LHCN-M2 (cell line): Measurements from ENCODE around the gene KCNAB2. TPM values are rescaled to one million over a fixed set of nuclear protein-coding genes. Genes with fewer than 3 reads are reported as not detected.

Experiments
- DNase-seq: peaks from one replicate; pipeline ENCODE4 v3.0.0-alpha.2; 2012; ENCODE audit warnings: low read depth
- total RNA-seq: library from RNA; depleted of rRNA; stranded (reverse); fragments of >200 nt; gene quantifications from 2 replicates; pipeline ENCODE4 v1.2.3, GENCODE V29; 2014

Gene KCNAB2
- total RNA-seq, 1 experiment from 2014 or later: 1.0 TPM

GRCh38 chr1:6030132-6030531 lies 15.6 kb upstream of the KCNAB2 start:
- DNase-seq: no peak

GRCh38 chr1:6030547-6031261 lies 15.0 kb upstream of the KCNAB2 start:
- DNase-seq: no peak

- DNase-seq: no peak
Measured at GRCh38 chr1:6033124-6033523, 12.6 kb upstream of the KCNAB2 start.

DNA sequence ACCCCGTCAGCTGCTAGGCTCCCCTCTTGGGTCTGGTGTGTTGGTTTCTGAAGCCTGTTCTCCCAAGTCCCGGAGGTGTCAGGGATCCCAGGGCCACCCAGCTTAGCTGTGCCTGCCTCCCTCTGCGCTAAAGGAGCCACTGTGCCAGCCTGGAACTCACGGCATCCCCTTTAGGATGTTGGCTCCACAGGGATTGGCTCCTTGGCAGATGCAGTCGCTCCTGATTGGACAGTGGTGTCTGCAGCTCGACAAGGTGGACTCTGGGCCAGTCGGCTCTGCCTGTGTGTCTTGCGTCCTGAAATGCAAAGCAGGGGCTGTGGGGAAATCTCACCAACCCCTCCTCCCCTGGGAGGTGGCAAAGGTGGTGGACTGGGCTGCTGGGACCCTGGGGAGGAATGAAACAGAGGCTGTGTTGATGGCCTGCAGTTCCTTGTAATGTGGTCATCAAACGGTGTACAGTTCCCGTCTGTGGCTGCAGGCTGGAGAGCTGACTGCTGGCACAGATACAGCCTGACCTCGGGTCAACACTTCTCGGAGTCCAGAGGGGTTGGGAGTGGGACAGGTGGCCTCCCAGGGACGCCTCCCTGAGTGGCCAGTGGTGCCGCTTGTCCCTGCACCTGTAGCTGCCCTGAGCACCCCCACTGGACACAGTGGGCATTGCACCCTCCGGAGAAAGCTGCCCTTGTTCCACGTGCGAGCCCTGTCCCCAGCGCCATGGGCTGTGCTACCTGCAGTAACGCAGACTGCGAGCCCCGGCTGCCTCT lies 11.5 kb upstream of the KCNAB2 start:
- DNase-seq: peak; percentile 14

GRCh38 chr1:6034750-6035096 lies 11.0 kb upstream of the KCNAB2 start:
- DNase-seq: no peak

GRCh38 chr1:6035303-6035702 lies 10.4 kb upstream of the KCNAB2 start:
- DNase-seq: no peak

DNA sequence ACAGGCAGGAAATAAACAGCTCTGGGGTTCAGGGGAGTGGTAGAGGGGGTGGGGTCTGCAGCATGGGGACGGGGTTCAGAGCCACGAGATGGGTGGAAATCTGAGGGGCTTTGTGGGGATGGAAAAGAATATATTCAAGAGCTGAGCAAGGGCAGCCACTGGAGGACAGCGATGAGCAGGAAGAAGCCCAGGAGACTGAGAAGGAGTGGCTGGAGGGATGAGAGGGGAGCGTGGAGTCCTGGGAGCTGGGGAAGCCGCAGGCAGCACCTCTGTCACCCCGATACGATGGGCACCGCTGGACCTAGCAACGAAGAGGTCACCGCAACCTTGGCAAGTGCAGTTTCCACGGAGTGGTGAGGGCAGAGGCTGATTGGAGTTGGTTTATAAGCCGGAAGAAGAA lies 10.0 kb upstream of the KCNAB2 start:
- DNase-seq: no peak

DNA sequence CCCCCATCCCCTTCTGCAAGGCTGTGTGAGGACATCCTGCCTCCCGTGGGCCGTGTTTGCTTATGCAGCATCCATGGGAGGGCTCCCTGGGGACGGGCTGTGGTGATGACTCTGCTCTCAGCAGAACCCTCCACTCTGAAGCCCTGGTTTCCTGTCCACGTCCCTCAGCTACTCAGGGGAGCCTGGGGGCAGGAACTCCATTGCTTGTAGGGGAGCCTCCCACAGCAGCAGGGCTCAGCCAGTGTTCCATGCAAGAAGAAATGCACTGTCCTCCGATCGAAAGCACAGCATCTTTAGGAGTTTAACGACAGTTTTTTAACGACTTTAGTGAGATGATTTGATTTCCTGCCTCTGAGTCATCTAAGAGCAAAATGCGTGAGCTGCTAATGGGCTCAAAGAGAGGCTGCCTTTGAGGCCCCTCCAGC lies 8.3 kb upstream of the KCNAB2 start:
- DNase-seq: peak; percentile 75

- DNase-seq: no peak
Measured at GRCh38 chr1:6038603-6039002, 7.1 kb upstream of the KCNAB2 start.

GRCh38 chr1:6039031-6039430 lies 6.7 kb upstream of the KCNAB2 start:
- no peak for DNase-seq

DNA sequence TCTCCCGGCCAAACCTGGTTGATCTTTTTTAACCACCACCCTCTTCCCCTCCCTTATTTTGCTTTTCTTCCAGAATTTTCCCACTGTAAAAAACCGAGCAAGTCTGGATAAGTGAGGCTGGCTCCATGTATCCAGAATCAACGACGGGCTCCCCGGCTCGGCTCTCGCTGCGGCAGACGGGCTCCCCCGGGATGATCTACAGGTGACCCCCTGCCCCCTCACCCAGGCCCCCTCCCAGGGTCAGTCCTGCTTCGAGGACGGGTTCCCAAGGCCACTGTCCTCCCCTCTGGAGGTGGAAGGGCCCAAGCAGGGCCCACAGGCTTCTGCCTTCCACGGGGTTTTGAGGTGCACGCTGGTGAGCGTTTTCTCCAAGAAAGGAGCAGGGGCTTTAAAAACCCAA lies 5.2 kb upstream of the KCNAB2 start:
- DNase-seq: no peak

DNA sequence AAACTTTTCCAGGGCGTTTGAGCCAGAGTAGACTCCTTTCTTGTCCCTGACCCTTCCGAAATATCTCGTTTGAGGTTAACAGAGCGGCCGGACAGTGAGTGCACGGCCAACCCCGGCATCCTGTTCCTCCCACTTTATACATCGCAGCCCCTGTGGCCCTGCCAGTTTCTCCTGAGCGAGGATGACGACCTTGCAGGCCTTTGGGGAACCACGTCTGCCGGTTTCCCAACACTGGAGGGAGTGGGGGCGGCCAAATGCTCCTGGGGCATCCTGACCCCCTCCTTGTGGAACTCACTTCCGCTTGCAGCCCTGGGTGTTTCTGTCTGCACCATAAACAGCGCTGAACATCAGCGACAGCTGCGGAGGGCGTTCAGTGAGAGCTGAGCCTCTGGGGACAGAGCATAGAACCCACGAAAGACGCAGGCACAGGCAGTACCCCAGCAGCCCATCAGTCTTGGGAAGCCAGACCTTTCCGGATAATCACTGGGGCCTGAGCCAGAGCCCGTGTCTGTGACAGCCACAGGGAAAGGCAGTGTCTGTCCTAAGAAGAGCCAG lies 4.8 kb upstream of the KCNAB2 start:
- DNase-seq: no peak

DNA sequence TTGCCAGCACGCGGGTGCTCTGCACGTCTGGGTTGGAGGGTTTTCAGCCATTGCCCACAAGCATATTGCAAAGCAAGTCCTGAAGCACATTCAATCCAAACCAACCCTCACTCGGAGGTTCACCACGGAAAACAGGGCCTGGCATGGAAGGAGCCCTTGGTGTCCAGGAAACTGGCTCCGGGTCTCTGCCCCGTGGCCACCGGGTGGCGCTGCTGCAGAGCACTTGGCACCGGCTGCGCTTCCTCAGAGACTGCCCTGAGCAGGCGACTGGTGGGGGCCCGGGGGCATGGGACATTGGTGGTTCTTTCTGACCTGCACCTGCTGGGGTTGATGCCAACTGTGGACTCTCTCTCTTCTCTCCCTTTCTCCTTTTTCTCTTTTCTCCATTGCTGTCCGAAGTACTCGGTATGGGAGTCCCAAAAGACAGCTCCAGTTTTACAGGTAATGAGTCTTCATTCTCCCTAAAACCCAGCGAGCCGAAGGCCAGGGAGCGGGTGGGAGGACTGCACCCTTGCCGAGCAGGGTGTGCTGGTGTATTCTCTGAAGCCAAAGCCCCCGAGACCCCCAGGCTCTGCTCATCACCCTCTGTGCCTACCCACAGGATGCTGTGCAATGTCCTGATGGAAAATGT lies 4.1 kb upstream of the KCNAB2 start:
- peak; percentile 8 for DNase-seq

DNA sequence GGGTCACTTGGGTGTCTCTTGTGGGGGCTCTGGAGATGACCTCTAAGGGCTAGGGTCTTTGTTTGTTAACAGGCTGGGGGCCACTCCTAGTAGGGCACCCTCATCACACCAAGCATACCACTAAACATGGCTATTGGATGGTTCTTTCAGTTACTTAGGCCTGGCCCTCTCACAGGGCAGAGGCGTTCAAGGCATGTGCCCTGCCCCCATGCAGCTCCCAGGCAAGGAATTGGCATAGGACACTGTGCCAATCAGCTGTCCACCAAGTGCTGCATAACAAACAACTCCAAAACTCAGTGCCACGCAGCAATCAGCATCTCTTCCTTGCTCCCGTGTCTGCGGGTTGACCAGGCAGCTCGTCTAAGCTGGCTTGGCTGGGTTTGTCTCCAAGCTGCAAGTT lies 2.1 kb upstream of the KCNAB2 start:
- DNase-seq: no peak

- DNase-seq: no peak
Measured at GRCh38 chr1:6044481-6045109, 1.1 kb upstream of the KCNAB2 start.

DNA sequence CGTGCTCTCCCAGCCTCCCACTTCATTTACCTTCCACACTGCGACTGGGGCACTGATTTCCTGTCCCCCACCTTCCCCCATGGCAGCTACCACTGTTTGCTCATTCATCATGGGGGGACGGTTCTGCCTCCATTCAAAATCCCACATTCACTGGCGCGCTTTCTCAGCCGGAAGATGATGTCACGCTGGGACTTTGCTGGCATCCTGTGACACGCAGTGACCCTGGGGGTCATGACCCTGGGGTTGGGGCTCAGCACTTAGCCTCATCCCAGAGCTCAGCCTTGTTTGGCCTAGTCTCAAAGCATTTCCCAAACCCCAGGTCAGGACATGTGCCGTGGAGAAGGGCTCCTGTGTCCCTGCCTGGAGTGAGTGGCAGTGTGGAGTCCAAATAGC lies 582 bp upstream of the KCNAB2 start:
- DNase-seq: no peak

- DNase-seq: no peak
Measured at GRCh38 chr1:6046279-6046678, 591 bp downstream of the KCNAB2 start.

- DNase-seq: no peak
Measured at GRCh38 chr1:6048179-6048867, 2.6 kb downstream of the KCNAB2 start.

- no peak for DNase-seq
Measured at GRCh38 chr1:6049419-6049818, 3.7 kb downstream of the KCNAB2 start.

GRCh38 chr1:6051423-6051822 lies 5.7 kb downstream of the KCNAB2 start:
- no peak for DNase-seq

GRCh38 chr1:6052543-6053205 lies 7.0 kb downstream of the KCNAB2 start:
- DNase-seq: peak; percentile 52
